HepG2 (cell line): Measurements from ENCODE around the gene CD83. TPM values are rescaled to one million over a fixed set of nuclear protein-coding genes. Genes with fewer than 3 reads are reported as not detected.
A peak's percentile ranks its signal among the peaks of the same experiment; 100 is the strongest.

Experiments
- ATAC-seq: fragments of 200-7000 bp; cut with Tn5 transposase; 3 replicates; pipeline ENCODE4 v1.9.1; 2020; ENCODE audit warnings: mild to moderate bottlenecking, moderate library complexity
- BruUV-seq: library from RNA; stranded (reverse); fragments of 400-500 nt; replicated peaks from 2 replicates; lab custom pipeline; 2021; lab: Mats Ljungman, UMichigan
- CTCF ChIA-PET: fragments of 300-600 bp; formaldehyde crosslinking; extraction: SDS; loops from one replicate; lab custom pipeline; 2021; ENCODE audit warnings: low total read pairs, inconsistent platforms, low intra/inter-chr PET ratio; lab: Yijun Ruan, JAX
- POLR2A ChIA-PET: fragments of 350-600 bp; sonication (Branson Sonifier 250); formaldehyde crosslinking; loops from one replicate; lab custom pipeline; 2020; ENCODE audit warnings: antibody characterized with exemption, inconsistent platforms; lab: Yijun Ruan, JAX
- DNase-seq: peaks from one replicate; pipeline ENCODE4 v3.0.0-alpha.2; 2015; ENCODE audit warnings: low spot score
- FAIRE-seq: peaks from 3 replicates; lab custom pipeline; 2011; peaks lifted over from hg19 to GRCh38; lab: Jason Lieb, UNC
- H2AFZ ChIP-seq: one replicate; pipeline ENCODE4 v1.6.1; 2011; ENCODE audit warnings: low read length, inconsistent platforms
- H3K27ac ChIP-seq: fragments of 300-600 bp; 3 replicates; pipeline ENCODE4 v1.8.0; 2011; ENCODE audit warnings: mixed run types, mild to moderate bottlenecking, mixed read lengths, low read length, inconsistent platforms; ENCODE audit not compliant: insufficient read depth; ENCODE audit errors: extremely low read length
- H3K27me3 ChIP-seq, 2 experiments: fragments of 200-600 bp in 1 of 2; 2 replicates in 1 of 2; 3 replicates in 1 of 2; pipeline versions ENCODE4 v1.6.0 to v1.8.0; 2011; ENCODE audit warnings: low read length in 2 of 2, mild to moderate bottlenecking in 2 of 2, moderate library complexity in 2 of 2, inconsistent platforms in 1 of 2; ENCODE audit not compliant: insufficient read depth in 2 of 2, control insufficient read depth in 1 of 2
- H3K36me3 ChIP-seq, 2 experiments: fragments of 200-600 bp in 1 of 2; replicated peaks in 1 of 2; 2 replicates in 1 of 2; 3 replicates in 1 of 2; pipeline versions ENCODE4 v1.5.1 to v1.8.0; 2011; ENCODE audit warnings: low read length in 2 of 2, inconsistent platforms in 1 of 2; ENCODE audit not compliant: insufficient read depth in 2 of 2, control insufficient read depth in 1 of 2
- H3K4me1 ChIP-seq: 2 replicates; pipeline ENCODE4 v1.5.1; 2012; ENCODE audit warnings: low read length, inconsistent platforms; ENCODE audit not compliant: insufficient read depth
- H3K4me2 ChIP-seq: 2 replicates; pipeline ENCODE4 v1.6.0; 2011; ENCODE audit warnings: low read depth, low read length, inconsistent platforms
- H3K4me3 ChIP-seq, 3 experiments: fragments of 200-600 bp in 1 of 3; sonication (generic), shearing (Covaris generic) in 1 of 3; replicated peaks in 1 of 3; 2 replicates each; pipeline ENCODE4 v1.5.1; 2011 to 2016; ENCODE audit warnings: low read length in 3 of 3, inconsistent platforms in 2 of 3, low read depth in 2 of 3, mild to moderate bottlenecking in 2 of 3, control low read depth in 1 of 3, mixed read lengths in 1 of 3; ENCODE audit not compliant: insufficient read depth in 1 of 3
- H3K79me2 ChIP-seq: one replicate; pipeline ENCODE4 v1.6.1; 2011; ENCODE audit warnings: low read length, inconsistent platforms; ENCODE audit not compliant: insufficient read depth
- H3K9ac ChIP-seq: 2 replicates; pipeline ENCODE4 v1.6.0; 2011; ENCODE audit warnings: mild to moderate bottlenecking, low read depth, low read length, inconsistent platforms; ENCODE audit not compliant: insufficient read depth
- H3K9me3 ChIP-seq: 2 replicates; pipeline ENCODE4 v1.5.1; 2012; ENCODE audit warnings: mild to moderate bottlenecking, low read length
- H4K20me1 ChIP-seq: 2 replicates; pipeline ENCODE4 v1.6.0; 2011; ENCODE audit warnings: inconsistent platforms, mild to moderate bottlenecking, low read length, moderate library complexity; ENCODE audit not compliant: insufficient read depth
- FOSL1 ChIP-seq: sonication (generic); formaldehyde crosslinking; IDR thresholded peaks from 2 replicates; pipeline ENCODE4 v1.9.0; 2021; ENCODE audit warnings: missing genetic modification reagents, borderline replicate concordance
- HNRNPK ChIP-seq: fragments of 200-400 bp; formaldehyde crosslinking; IDR thresholded peaks from 2 replicates; pipeline ENCODE4 v1.6.1; 2018; ENCODE audit warnings: low read length, low read depth, moderate library complexity, mild to moderate bottlenecking; ENCODE audit not compliant: poor library complexity, severe bottlenecking
- PREB ChIP-seq: sonication (generic); formaldehyde crosslinking; IDR thresholded peaks from 2 replicates; pipeline ENCODE4 v1.4.0; 2020; ENCODE audit warnings: missing genetic modification reagents
- ZBTB21 ChIP-seq: sonication (generic); formaldehyde crosslinking; IDR thresholded peaks from 2 replicates; pipeline ENCODE4 v1.4.0; 2020; ENCODE audit warnings: missing genetic modification reagents
- ZFP36L1 ChIP-seq: sonication (generic); formaldehyde crosslinking; IDR thresholded peaks from 2 replicates; pipeline ENCODE4 v1.8.0; 2022; ENCODE audit warnings: mild to moderate bottlenecking, missing genetic modification reagents, moderate library complexity
- ZKSCAN8 ChIP-seq: IDR thresholded peaks from 2 replicates; pipeline ENCODE4 v1.6.1; 2016; ENCODE audit warnings: borderline replicate concordance, missing genetic modification reagents, missing compliant biosample characterization
- ZMYM2 ChIP-seq: sonication (generic); formaldehyde crosslinking; IDR thresholded peaks from 2 replicates; pipeline ENCODE4 v1.8.0; 2022; ENCODE audit warnings: mild to moderate bottlenecking, missing genetic modification reagents
- ZNF138 ChIP-seq: sonication (generic); formaldehyde crosslinking; IDR thresholded peaks from 2 replicates; pipeline ENCODE4 v1.5.0; 2020; ENCODE audit warnings: mild to moderate bottlenecking, low read depth, missing genetic modification reagents
- ZNF230 ChIP-seq: sonication (generic); formaldehyde crosslinking; IDR thresholded peaks from 2 replicates; pipeline ENCODE4 v1.4.0; 2020; ENCODE audit warnings: mild to moderate bottlenecking, missing genetic modification reagents
- ZNF496 ChIP-seq: sonication (generic); formaldehyde crosslinking; IDR thresholded peaks from 2 replicates; pipeline ENCODE4 v1.8.1; 2023; ENCODE audit warnings: mild to moderate bottlenecking, moderate library complexity, missing genetic modification reagents; ENCODE audit not compliant: insufficient replicate concordance
- ZNF75D ChIP-seq: sonication (generic); formaldehyde crosslinking; IDR thresholded peaks from 2 replicates; pipeline ENCODE4 v1.8.1; 2023; ENCODE audit warnings: missing genetic modification reagents, mild to moderate bottlenecking, borderline replicate concordance
- ZNF766 ChIP-seq: sonication (generic); formaldehyde crosslinking; IDR thresholded peaks from 2 replicates; pipeline ENCODE4 v1.5.0; 2020; ENCODE audit warnings: missing genetic modification reagents, borderline replicate concordance
- WGBS: methylation state at CpG from one replicate; pipeline ENCODE4 v1.1.6; 2017; ENCODE audit warnings: low lambda C conversion rate; 5-methylcytosine and 5-hydroxymethylcytosine counted together
- in situ Hi-C: cut with HindIII; loops from 2 replicates; pipeline ENCODE4 v1.10.0; 2017; ENCODE audit warnings: low pct_unique_long_range_greater_than_20kb; ENCODE audit not compliant: extremely low pct_ligation_motif_present
- intact Hi-C: fragments of 100-400 bp; cut with micrococcal nuclease; formaldehyde crosslinking; loops from one replicate; pipeline ENCODE4 v1.10.0; 2022; ENCODE audit not compliant: unreplicated experiment
- polyA plus RNA-seq, 8 experiments: library from polyadenylated mRNA; depleted of rRNA in 3 of 8; stranded (reverse) in 7 of 8; unstranded in 1 of 8; fragments of >200 nt; fragmentation: Illumina TruSeq in 4 of 8; extraction: Trizol in 4 of 8; gene quantifications; 2 replicates each; pipeline versions ENCODE4 v1.2.1 to v1.2.3, GENCODE V29; 2011 to 2016; ENCODE audit warnings: low read depth in 4 of 8, missing spikeins in 1 of 8, mixed read lengths in 1 of 8; ENCODE audit not compliant: insufficient read depth in 1 of 8
- total RNA-seq, 5 experiments: library from RNA; depleted of rRNA; stranded (reverse); fragments of >200 nt; fragmentation: Illumina TruSeq; extraction: Trizol; gene quantifications; 2 replicates each; pipeline ENCODE4 v1.2.3, GENCODE V29; 2016; ENCODE audit warnings: low read depth in 1 of 5
- TF ChIP-seq, protein P1 (sequence below): sonication (generic); formaldehyde crosslinking; IDR thresholded peaks from 2 replicates; pipeline ENCODE4 v1.4.0; 2020; ENCODE audit warnings: mild to moderate bottlenecking, missing genetic modification reagents, borderline replicate concordance

Gene CD83
- total and polyA plus RNA-seq, 2 of the 13 experiments (the other 11 are each of a cell fraction or from before 2014, with no cell fraction given), result 0.46 to 2.3 TPM

DNA sequence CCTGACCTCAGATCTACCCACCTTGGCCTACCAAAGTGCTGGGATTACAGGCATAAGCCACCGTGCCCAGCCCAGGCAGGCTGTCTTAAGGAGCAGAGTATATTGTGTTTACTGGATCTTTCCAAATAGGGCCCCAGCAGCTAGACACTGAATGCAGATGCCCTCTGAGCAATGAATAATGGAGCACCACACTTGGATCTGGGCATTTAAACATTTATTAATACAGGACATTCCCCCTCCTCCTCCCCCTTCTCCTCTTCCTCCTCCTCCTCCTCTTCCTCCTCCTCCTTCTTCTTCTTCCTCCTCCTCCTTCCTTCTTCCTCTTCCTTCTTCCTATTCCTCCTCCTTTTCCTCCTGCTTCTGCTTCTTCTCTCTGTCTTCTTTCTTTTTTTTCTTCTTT lies 34.2 kb downstream of the CD83 start:
- DNase-seq, result no peak
- Histone ChIP-seq H3K4me1 (no peaks in the 10 kb centered on the region), H2AFZ (no peak overlapping the region), H3K79me2 (no peaks in the 10 kb centered on the region), H4K20me1 (no peaks in the 10 kb centered on the region), H3K9me3 (no peaks in the 10 kb centered on the region), H3K27ac (no peak overlapping the region), H3K27me3 (peaks cover 0 to 9% of the 10 kb centered on the region in 2 experiments; a peak in 2 of 5 replicates), H3K4me3 (no peak overlapping the region), H3K36me3 (no peaks in the 10 kb centered on the region), H3K4me2 (no peak overlapping the region), H3K9ac (no peak overlapping the region)
- 80% methylated on average over 1 of the region's 1 CpG for WGBS
- no peak for FAIRE-seq
- POLR2A ChIA-PET, result no interaction called here
- ATAC-seq, result no peak
- intact Hi-C loops, result no loop called here
- no peak for TF ChIP-seq PREB (CRISPR knock-in tag)
- peak; percentile 90 for TF ChIP-seq HNRNPK
- TF ChIP-seq ZMYM2, result no peak
- TF ChIP-seq ZNF230 (CRISPR knock-in tag), result no peak
- TF ChIP-seq ZKSCAN8 (CRISPR knock-in tag), result no peak
- in situ Hi-C loops, result no loop called here
- BruUV-seq, result no TSS peak
- CTCF ChIA-PET, result no interaction called here

- no peak for DNase-seq
- ChIA-PET CTCF (no interaction called here), POLR2A (no interaction called here)
- no peak overlapping the region for H3K9ac ChIP-seq
- WGBS, result 16% methylated on average over 3 of the region's 3 CpGs
- H2AFZ ChIP-seq, result no peak overlapping the region
- no peak for FAIRE-seq
- H3K36me3 ChIP-seq, result no peaks in the 10 kb centered on the region
- no peaks in the 10 kb centered on the region for H4K20me1 ChIP-seq
- in situ Hi-C loops (no loop called here), intact Hi-C loops (no loop called here)
- no peak overlapping the region for H3K27ac ChIP-seq
- BruUV-seq, result no TSS peak
- no peaks in the 10 kb centered on the region for H3K9me3 ChIP-seq
- no peaks in the 10 kb centered on the region for H3K4me1 ChIP-seq
- no peak for ATAC-seq
- no peaks in the 10 kb centered on the region for H3K79me2 ChIP-seq
- peaks cover 0 to 6% of the 10 kb centered on the region in 2 experiments; a peak in 1 of 5 replicates for H3K27me3 ChIP-seq
- H3K4me2 ChIP-seq, result no peak overlapping the region
- no peak overlapping the region for H3K4me3 ChIP-seq
- TF ChIP-seq ZBTB21 (CRISPR knock-in tag), result no peak
- TF ChIP-seq ZNF496 (CRISPR knock-in tag), result no peak
- no peak for TF ChIP-seq ZKSCAN8 (CRISPR knock-in tag)
- TF ChIP-seq, protein P1, sequence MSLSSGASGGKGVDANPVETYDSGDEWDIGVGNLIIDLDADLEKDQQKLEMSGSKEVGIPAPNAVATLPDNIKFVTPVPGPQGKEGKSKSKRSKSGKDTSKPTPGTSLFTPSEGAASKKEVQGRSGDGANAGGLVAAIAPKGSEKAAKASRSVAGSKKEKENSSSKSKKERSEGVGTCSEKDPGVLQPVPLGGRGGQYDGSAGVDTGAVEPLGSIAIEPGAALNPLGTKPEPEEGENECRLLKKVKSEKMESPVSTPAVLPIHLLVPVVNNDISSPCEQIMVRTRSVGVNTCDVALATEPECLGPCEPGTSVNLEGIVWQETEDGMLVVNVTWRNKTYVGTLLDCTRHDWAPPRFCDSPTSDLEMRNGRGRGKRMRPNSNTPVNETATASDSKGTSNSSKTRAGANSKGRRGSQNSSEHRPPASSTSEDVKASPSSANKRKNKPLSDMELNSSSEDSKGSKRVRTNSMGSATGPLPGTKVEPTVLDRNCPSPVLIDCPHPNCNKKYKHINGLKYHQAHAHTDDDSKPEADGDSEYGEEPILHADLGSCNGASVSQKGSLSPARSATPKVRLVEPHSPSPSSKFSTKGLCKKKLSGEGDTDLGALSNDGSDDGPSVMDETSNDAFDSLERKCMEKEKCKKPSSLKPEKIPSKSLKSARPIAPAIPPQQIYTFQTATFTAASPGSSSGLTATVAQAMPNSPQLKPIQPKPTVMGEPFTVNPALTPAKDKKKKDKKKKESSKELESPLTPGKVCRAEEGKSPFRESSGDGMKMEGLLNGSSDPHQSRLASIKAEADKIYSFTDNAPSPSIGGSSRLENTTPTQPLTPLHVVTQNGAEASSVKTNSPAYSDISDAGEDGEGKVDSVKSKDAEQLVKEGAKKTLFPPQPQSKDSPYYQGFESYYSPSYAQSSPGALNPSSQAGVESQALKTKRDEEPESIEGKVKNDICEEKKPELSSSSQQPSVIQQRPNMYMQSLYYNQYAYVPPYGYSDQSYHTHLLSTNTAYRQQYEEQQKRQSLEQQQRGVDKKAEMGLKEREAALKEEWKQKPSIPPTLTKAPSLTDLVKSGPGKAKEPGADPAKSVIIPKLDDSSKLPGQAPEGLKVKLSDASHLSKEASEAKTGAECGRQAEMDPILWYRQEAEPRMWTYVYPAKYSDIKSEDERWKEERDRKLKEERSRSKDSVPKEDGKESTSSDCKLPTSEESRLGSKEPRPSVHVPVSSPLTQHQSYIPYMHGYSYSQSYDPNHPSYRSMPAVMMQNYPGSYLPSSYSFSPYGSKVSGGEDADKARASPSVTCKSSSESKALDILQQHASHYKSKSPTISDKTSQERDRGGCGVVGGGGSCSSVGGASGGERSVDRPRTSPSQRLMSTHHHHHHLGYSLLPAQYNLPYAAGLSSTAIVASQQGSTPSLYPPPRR, result no peak
- no peak for TF ChIP-seq FOSL1 (CRISPR knock-in tag)
- no peak for TF ChIP-seq ZNF138 (CRISPR knock-in tag)
- no peak for TF ChIP-seq ZNF766 (CRISPR knock-in tag)
- no peak for TF ChIP-seq ZFP36L1
- no peak for TF ChIP-seq ZNF75D (CRISPR knock-in tag)
These were observed 35.7 kb downstream of the CD83 start for GRCh38 chr6:14153228-14153627.
